ENCODE measurements around the gene TGFBR2. TPM values are rescaled to one million over a fixed set of nuclear protein-coding genes. Genes with fewer than 3 reads are reported as not detected.

The TGFBR2 gene
- total and polyA plus RNA-seq, 2 experiments from 2014 or later = 4.7 to 13.0 TPM

GRCh38 chr3:30687930-30688570 is 81.6 kb downstream of the TGFBR2 start:
- H3K9me3 Mint-ChIP-seq = no peaks in the 10 kb centered on the region
- no peaks in the 10 kb centered on the region for H4K20me1 ChIP-seq (replicated peaks; ENCODE audit: insufficient read depth)
- H3K4me3 ChIP-seq = no peak overlapping the region
- H3K27ac ChIP-seq (ENCODE audit: low read depth) = no peak overlapping the region
- H3K4me3 Mint-ChIP-seq = no peak overlapping the region
- no peak for ATAC-seq
- H3K27me3 ChIP-seq (ENCODE audit: insufficient read depth) = no peaks in the 10 kb centered on the region
- peaks cover 3% of the 10 kb centered on the region for H3K27me3 Mint-ChIP-seq (ENCODE audit: insufficient read depth, low read depth, poor library complexity)
- 0 out of 2 replicates have a peak, but pooled peaks cover 7% of the 10 kb centered on the region for H3K79me2 ChIP-seq (replicated peaks; ENCODE audit: insufficient read depth)
- TF ChIP-seq EZH2 (IDR thresholded peaks at IDR 0.05; ENCODE audit: low read depth, unreplicated experiment) (no peak), ETS1 (IDR thresholded peaks at IDR 0.05) (no peak), POLR2AphosphoS5 (IDR thresholded peaks at IDR 0.05; ENCODE audit: low read depth) (no peak), CREB1 (CRISPR knock-in tag; IDR thresholded peaks at IDR 0.05; ENCODE audit: low read depth) (no peak), ZNF331 (CRISPR knock-in tag; IDR thresholded peaks at IDR 0.05; ENCODE audit: low read depth) (no peak), ZNF114 (CRISPR knock-in tag; IDR thresholded peaks at IDR 0.05) (no peak), STAT1 (IDR thresholded peaks at IDR 0.05; ENCODE audit: unreplicated experiment) (no peak), NANOG (IDR thresholded peaks at IDR 0.05; ENCODE audit: borderline replicate concordance) (no peak), EZH2phosphoT487 (IDR thresholded peaks at IDR 0.05; ENCODE audit: unreplicated experiment) (no peak), ZNF462 (CRISPR knock-in tag; IDR thresholded peaks at IDR 0.05) (no peak), CTCF (conservative IDR thresholded peaks at IDR 0.05; ENCODE audit: low read depth in 2 of 2) (no peak), REST (IDR thresholded peaks at IDR 0.05; ENCODE audit: unreplicated experiment) (no peak)
- 0 out of 2 replicates have a peak, but pooled peaks cover 5% of the 10 kb centered on the region for H3K9me2 ChIP-seq (ENCODE audit: insufficient read depth)
- H3F3A ChIP-seq (replicated peaks; ENCODE audit: low read depth) = no peaks in the 10 kb centered on the region
- peaks cover 8% of the 10 kb centered on the region for H3K4me1 ChIP-seq (ENCODE audit: insufficient read depth)
- DNase-seq (ENCODE audit: low spot score) = no peak
- peaks cover 53% of the 10 kb centered on the region for H3K36me3 Mint-ChIP-seq (ENCODE audit: low read depth)
- H3K4me1 Mint-ChIP-seq = peaks cover 20% of the 10 kb centered on the region; the same call in 2 of the 3 replicates
- no peak overlapping the region for H3K4me2 ChIP-seq
- H2AFZ ChIP-seq = no peak overlapping the region
- 0 out of 2 replicates have a peak overlapping the region, but pooled peaks have one; percentile 13 for H3K27ac Mint-ChIP-seq
- H3K36me3 ChIP-seq (ENCODE audit: insufficient read depth) = peaks cover 8% of the 10 kb centered on the region; the same call in 1 of the 2 replicates

All from GM23338 (cell line).